Measurements from ENCODE around the gene DNASE2. TPM values are rescaled to one million over a fixed set of nuclear protein-coding genes. Genes with fewer than 3 reads are reported as not detected.
A peak's percentile ranks its signal among the peaks of the same experiment; 100 is the strongest.

Gene DNASE2
- total RNA-seq, 2 experiments from 2014 or later = 22.5 to 24.3 TPM

DNA sequence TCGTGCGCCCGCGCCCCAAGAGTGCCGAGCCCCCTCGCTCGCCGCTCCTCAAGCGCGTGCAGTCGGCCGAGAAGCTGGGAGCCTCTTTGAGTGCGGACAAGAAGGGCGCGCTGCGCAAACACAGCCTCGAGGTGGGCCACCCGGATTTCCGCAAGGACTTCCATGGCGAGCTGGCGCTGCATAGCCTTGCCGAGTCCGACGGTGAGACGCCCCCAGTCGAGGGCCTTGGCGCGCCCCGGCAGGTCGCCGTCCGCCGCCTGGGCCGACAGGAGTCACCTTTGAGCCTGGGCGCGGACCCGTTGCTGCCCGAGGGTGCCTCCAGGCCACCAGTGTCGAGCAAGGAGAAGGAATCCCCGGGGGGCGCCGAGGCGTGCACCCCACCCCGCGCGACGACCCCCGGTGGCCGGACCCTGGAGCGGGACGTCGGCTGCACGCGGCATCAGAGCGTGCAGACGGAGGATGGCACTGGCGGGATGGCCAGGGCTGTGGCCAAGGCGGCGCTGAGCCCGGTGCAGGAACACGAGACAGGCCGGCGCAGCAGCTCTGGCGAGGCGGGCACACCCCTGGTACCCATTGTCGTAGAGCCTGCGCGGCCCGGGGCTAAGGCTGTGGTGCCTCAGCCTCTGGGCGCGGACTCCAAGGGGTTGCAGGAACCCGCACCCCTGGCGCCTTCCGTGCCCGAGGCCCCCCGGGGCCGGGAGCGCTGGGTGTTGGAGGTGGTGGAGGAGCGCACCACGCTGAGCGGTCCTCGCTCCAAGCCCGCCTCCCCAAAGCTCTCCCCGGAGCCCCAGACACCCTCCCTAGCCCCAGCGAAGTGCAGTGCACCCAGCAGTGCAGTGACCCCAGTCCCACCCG is 7.1 kb downstream of the DNASE2 start:
- CTCF ChIA-PET = interaction anchor here (1.0 to 1.2 kb wide), 2 partner anchors 11 to 39 kb away, joined by 3 to 11 read pairs; partner anchors contain the start of gene RTBDN
- H3K36me3 Mint-ChIP-seq (ENCODE audit: low read depth) = peaks cover 32% of the 10 kb centered on the region
- no peak overlapping the region for H3K4me3 Mint-ChIP-seq
- H3K27me3 Mint-ChIP-seq = no peaks in the 10 kb centered on the region
- no peaks in the 10 kb centered on the region for H3K9me3 Mint-ChIP-seq (ENCODE audit: low read depth)
- ATAC-seq = no peak
- no peak overlapping the region for H3K27ac Mint-ChIP-seq
- no peak for DNase-seq
- intact Hi-C loops (cut with DNase I, micrococcal nuclease) = no loop called here
- no peaks in the 10 kb centered on the region for H3K4me1 Mint-ChIP-seq
- POLR2A ChIA-PET = interaction anchor here (1.7 kb wide), 1 partner anchor 11 kb away, joined by 9 read pairs; no protein-coding TSS in a partner anchor

DNA sequence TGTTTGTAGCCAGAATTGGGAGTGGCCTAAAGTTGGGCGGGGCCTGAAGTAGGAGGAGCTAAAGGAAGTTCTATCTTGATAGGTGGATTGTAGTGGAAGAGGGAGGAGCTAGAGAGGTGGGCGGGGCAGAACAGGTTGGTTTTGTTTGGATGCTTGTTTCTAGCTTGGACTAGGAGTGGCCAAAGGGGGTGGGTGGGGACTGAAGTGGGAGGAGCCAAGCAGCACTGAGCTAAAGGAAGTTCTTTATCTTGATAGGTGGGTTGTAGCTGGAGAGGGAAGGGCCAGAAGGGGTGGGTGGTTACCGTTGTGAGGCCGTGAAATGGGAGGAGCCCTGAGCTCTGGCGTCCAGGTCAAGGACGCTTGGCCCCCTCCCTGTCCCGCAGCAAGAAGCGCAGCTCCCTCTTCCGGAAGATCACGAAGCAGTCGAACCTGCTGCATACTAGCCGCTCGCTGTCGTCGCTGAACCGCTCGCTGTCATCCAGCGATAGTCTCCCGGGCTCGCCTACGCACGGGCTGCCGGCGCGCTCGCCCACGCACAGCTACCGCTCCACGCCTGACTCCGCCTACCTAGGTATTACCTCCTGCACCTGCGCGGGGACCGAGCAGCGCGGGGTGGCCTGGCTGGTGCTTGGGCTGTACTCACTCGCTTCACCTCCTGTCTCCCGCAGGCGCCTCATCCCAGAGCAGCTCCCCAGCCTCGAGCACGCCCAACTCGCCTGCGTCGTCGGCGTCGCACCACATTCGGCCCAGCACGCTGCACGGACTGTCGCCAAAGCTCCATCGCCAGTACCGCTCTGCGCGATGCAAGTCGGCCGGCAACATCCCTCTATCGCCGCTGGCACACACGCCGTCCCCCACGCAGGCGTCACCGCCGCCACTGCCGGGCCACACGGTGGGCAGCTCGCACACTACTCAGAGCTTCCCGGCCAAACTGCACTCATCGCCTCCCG is 8.0 kb downstream of the DNASE2 start:
- intact Hi-C loops (cut with DNase I, micrococcal nuclease) = no loop called here
- H3K4me3 Mint-ChIP-seq = peak overlapping the region; percentile 32
- H3K4me1 Mint-ChIP-seq = no peaks in the 10 kb centered on the region
- H3K27ac Mint-ChIP-seq = no peak overlapping the region
- ChIA-PET CTCF (interaction anchor here (0.6 to 2.4 kb wide), 10 partner anchors 9 to 139 kb away, joined by 3 to 11 read pairs (median 4); partner anchors contain the start of genes GCDH and RTBDN), POLR2A (interaction anchor here (0.7 to 1.7 kb wide), 3 partner anchors 12 to 158 kb away, joined by 4 to 9 read pairs (median 8); partner anchors contain the start of gene TRIR)
- H3K27me3 Mint-ChIP-seq = no peaks in the 10 kb centered on the region
- peak; percentile 77 for ATAC-seq
- peaks cover 28% of the 10 kb centered on the region for H3K36me3 Mint-ChIP-seq (ENCODE audit: low read depth)
- H3K9me3 Mint-ChIP-seq (ENCODE audit: low read depth) = no peaks in the 10 kb centered on the region
- peak; percentile 83 for DNase-seq

DNA sequence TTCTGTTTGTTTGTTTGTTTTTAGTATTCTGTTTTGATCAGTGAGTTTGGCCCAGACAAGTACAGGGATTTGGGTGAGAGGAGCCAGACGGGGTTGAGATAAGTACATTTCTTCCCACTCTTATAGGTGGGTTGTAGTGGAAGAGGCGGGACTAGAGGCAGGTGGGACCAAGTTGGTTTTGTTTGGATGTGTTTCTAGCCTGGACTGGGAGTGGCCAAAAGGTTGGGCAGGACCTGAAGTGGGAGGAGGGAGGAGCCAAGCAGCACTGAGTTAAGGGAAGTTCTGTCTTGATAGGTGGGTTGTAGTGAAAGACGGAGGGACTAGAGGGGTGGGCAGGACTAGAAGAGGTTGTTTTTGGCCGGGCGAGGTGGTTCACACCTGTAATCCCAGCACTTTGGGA is 9.0 kb downstream of the DNASE2 start:
- H3K4me1 Mint-ChIP-seq = peaks cover under 1% of the 10 kb centered on the region
- no peak overlapping the region for H3K27ac Mint-ChIP-seq
- H3K36me3 Mint-ChIP-seq (ENCODE audit: low read depth) = peaks cover 23% of the 10 kb centered on the region
- POLR2A ChIA-PET = interaction anchor here (1.0 to 1.7 kb wide), 3 partner anchors 13 to 138 kb away, joined by 4 to 9 read pairs (median 5); partner anchors contain the start of gene TRIR
- no peaks in the 10 kb centered on the region for H3K9me3 Mint-ChIP-seq (ENCODE audit: low read depth)
- CTCF ChIA-PET = interaction anchor here (0.6 to 2.4 kb wide), 9 partner anchors 8 to 93 kb away, joined by 3 to 11 read pairs (median 4); partner anchors contain the start of gene GCDH
- intact Hi-C loops (cut with DNase I, micrococcal nuclease) = no loop called here
- ATAC-seq (no peak), DNase-seq (no peak)
- no peak overlapping the region for H3K4me3 Mint-ChIP-seq
- no peaks in the 10 kb centered on the region for H3K27me3 Mint-ChIP-seq

DNA sequence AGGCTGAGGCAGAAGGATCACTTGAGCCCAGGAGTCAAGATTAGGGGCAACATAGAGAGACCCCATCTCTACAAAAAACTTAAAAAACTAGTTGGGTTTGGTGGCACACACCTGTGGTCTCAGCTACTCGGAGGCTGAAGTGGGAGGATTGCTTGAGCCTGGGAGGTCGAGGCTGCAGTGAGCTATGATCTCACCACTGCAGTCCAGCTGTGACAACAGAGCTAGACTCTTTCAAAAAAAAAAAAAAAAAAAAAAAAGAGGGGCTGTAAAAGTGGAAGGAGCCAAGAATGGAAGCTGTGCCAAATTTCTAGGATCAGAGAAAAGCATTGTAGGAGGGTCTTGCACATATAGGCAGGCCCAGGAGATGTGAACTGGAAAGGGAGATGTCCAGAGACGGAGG is 9.6 kb downstream of the DNASE2 start:
- H3K36me3 Mint-ChIP-seq (ENCODE audit: low read depth) = peaks cover 20% of the 10 kb centered on the region
- ChIA-PET CTCF (interaction anchor here (0.6 to 2.4 kb wide), 4 partner anchors 13 to 94 kb away, joined by 4 to 11 read pairs (median 5); partner anchors contain the start of gene GCDH), POLR2A (interaction anchor here (1.0 kb wide), 1 partner anchor 17 kb away, joined by 5 read pairs; no protein-coding TSS in a partner anchor)
- no peaks in the 10 kb centered on the region for H3K9me3 Mint-ChIP-seq (ENCODE audit: low read depth)
- no peak overlapping the region for H3K27ac Mint-ChIP-seq
- DNase-seq = no peak
- no peaks in the 10 kb centered on the region for H3K27me3 Mint-ChIP-seq
- H3K4me1 Mint-ChIP-seq = peaks cover 5% of the 10 kb centered on the region
- ATAC-seq = no peak
- H3K4me3 Mint-ChIP-seq = no peak overlapping the region
- intact Hi-C loops (cut with DNase I, micrococcal nuclease) = no loop called here

- Mint-ChIP-seq H3K27me3 (peaks cover 4% of the 10 kb centered on the region), H3K9me3 (ENCODE audit: low read depth) (no peaks in the 10 kb centered on the region), H3K4me1 (peaks cover 7% of the 10 kb centered on the region), H3K36me3 (ENCODE audit: low read depth) (peaks cover 16% of the 10 kb centered on the region), H3K4me3 (no peak overlapping the region), H3K27ac (no peak overlapping the region)
- intact Hi-C loops (cut with DNase I, micrococcal nuclease) = no loop called here
- ATAC-seq (peak; percentile 11), DNase-seq (peak; percentile 45)
- ChIA-PET CTCF (no interaction called here), POLR2A (no interaction called here)
Measured at GRCh38 chr19:12868540-12869112, 12.6 kb downstream of the DNASE2 start.

GRCh38 chr19:12867120-12868099 is 13.8 kb downstream of the DNASE2 start:
- ChIA-PET CTCF (interaction anchor here (1.0 to 1.5 kb wide), 2 partner anchors 17 to 107 kb away, joined by 3 to 8 read pairs; no protein-coding TSS in a partner anchor), POLR2A (no interaction called here)
- Mint-ChIP-seq H3K27me3 (peaks cover 4% of the 10 kb centered on the region), H3K4me1 (peaks cover 7% of the 10 kb centered on the region), H3K4me3 (peak overlapping the region; percentile 54), H3K9me3 (ENCODE audit: low read depth) (no peaks in the 10 kb centered on the region), H3K36me3 (ENCODE audit: low read depth) (peaks cover 5% of the 10 kb centered on the region), H3K27ac (no peak overlapping the region)
- intact Hi-C loops (cut with DNase I, micrococcal nuclease) = no loop called here
- DNase-seq = peak; percentile 86
- ATAC-seq = peak; percentile 79

DNA sequence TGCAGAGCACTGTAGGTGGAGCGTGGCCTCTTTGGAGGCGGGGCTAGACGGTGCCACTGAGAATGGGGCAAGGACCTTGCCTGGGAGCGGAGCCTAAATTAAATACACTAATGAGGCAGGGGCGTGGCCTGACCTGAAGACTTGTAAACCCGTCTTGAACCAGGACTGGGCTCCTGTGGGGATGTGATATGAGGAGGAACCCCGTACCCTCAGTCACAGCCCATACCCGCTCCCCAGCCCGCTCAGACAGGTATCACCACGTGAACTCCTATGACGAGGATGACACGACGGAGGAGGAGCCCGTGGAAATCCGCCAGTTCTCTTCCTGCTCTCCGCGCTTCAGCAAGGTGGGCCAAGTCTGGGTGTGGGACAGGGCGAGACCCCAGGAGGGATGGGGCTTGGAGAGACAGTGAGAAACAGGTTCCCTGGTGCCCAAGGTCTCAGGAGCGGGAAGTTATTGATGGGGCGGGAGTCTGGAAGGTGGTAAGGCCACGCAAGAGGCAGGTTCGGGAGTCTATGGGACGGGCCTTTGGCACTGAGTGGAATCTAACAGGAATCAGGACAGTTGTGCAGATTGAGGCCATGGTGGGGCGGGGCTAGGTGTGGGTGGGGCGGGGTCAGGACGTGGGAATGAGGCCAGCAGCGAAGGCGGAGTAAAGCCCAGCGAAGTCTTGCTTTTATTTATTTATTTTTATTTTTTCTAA is 14.7 kb downstream of the DNASE2 start:
- Mint-ChIP-seq H3K4me1 (peaks cover 7% of the 10 kb centered on the region), H3K4me3 (no peak overlapping the region), H3K27me3 (peaks cover 4% of the 10 kb centered on the region), H3K36me3 (ENCODE audit: low read depth) (no peaks in the 10 kb centered on the region), H3K27ac (no peak overlapping the region), H3K9me3 (ENCODE audit: low read depth) (no peaks in the 10 kb centered on the region)
- ChIA-PET CTCF (interaction anchor here (1.0 to 1.5 kb wide), 2 partner anchors 18 to 107 kb away, joined by 3 to 8 read pairs; no protein-coding TSS in a partner anchor), POLR2A (no interaction called here)
- DNase-seq (no peak), ATAC-seq (no peak)
- intact Hi-C loops (cut with DNase I, micrococcal nuclease) = no loop called here

DNA sequence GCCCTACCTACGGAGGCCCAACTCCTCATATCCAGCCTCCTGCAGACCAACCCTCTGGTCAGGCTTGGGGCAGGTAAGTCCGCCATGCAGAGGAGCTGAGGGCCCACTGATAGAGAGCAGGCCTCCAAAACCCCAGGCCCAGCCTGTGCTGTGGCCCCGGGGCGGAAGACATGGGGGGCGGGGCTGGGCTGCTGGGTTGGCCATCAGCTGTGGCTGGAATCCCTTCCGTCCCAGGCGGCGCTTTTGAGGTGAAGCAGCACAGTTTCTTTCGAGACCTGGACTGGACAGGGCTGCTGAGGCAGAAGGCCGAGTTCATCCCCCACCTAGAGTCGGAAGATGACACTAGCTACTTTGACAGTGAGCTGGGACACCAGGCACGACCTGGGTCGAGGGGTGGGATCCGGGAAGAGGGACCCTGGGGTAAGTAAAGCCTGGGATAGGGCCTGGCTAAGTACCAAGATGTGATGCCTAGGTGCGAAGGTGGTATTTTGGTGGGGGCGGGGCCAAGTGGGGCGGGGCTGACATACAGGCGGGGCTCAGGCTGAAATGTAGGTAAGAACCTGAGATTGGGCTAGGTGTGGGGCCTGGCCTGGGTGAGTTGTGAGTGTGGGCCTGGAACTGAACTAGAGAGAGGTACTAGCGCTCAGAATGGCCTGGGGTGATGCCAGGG is 15.4 kb downstream of the DNASE2 start:
- no peak for DNase-seq
- CTCF ChIA-PET = no interaction called here
- no peak for ATAC-seq
- Mint-ChIP-seq H3K27me3 (peaks cover 4% of the 10 kb centered on the region), H3K4me1 (peaks cover 7% of the 10 kb centered on the region), H3K27ac (no peak overlapping the region), H3K9me3 (ENCODE audit: low read depth) (no peaks in the 10 kb centered on the region), H3K4me3 (no peak overlapping the region), H3K36me3 (ENCODE audit: low read depth) (no peaks in the 10 kb centered on the region)
- POLR2A ChIA-PET = no interaction called here
- intact Hi-C loops (cut with DNase I, micrococcal nuclease) = no loop called here
